ENCODE results near the gene RRM2.

GRCh38 chr2:10101491-10101890 is 21.0 kb upstream of the RRM2 start:
- TF ChIP-seq ZNF664 (tag by site-specific recombination; IDR thresholded peaks at IDR 0.05) (no peak), YY1 (tag by site-specific recombination; IDR thresholded peaks at IDR 0.05) (no peak), REST (tag by site-specific recombination; IDR thresholded peaks at IDR 0.05) (no peak), CTCF (tag by site-specific recombination; IDR thresholded peaks at IDR 0.05) (no peak), WT1 (tag by site-specific recombination; IDR thresholded peaks at IDR 0.05) (no peak), ZNF311 (tag by site-specific recombination; IDR thresholded peaks at IDR 0.05; ENCODE audit: borderline replicate concordance) (no peak), ZNF362 (tag by site-specific recombination; IDR thresholded peaks at IDR 0.05) (no peak), ZNF248 (tag by site-specific recombination; IDR thresholded peaks at IDR 0.05) (no peak), SP2 (tag by site-specific recombination; IDR thresholded peaks at IDR 0.05) (no peak), REPIN1 (tag by site-specific recombination; IDR thresholded peaks at IDR 0.05; ENCODE audit: low read depth) (no peak)

All from HEK293 (cell line).